HUDEP-2 (cell line): ENCODE measurements around the gene FGG.
"Not testable (repeated sequence)": the region's sequence is repeated elsewhere in the genome, so short reads cannot be mapped to it uniquely, and the experiment has no call there.

Experiments used
- DNase-seq, 76 experiments: peaks; one replicate each; lab custom pipeline; 2025; ENCODE audit not compliant: unreplicated experiment in 76 of 76; lab: John Stamatoyannopoulos, UW

Gene FGG

GRCh38 chr4:154614306-154614705, 1.9 kb upstream of the FGG start:
- no peak for DNase-seq

- no peak for DNase-seq
These were observed 623 bp downstream of the FGG start for GRCh38 chr4:154611833-154612232.

GRCh38 chr4:154610582-154610981, 1.9 kb downstream of the FGG start:
- no peak for DNase-seq

- DNase-seq: no peak
These were observed 2.9 kb downstream of the FGG start for GRCh38 chr4:154609532-154609931.

GRCh38 chr4:154608361-154609252, 3.8 kb downstream of the FGG start:
- no peak for DNase-seq

- no peak for DNase-seq
These were observed 5.4 kb downstream of the FGG start for GRCh38 chr4:154606728-154607723.

- DNase-seq: no peak
These were observed 7.7 kb downstream of the FGG start for GRCh38 chr4:154604696-154605200.

GRCh38 chr4:154603033-154603943, 9.2 kb downstream of the FGG start:
- DNase-seq: no peak

- no peak for DNase-seq
These were observed 9.9 kb downstream of the FGG start for GRCh38 chr4:154602404-154603020.

GRCh38 chr4:154597798-154598774, 14.4 kb downstream of the FGG start:
- DNase-seq: no peak

GRCh38 chr4:154597281-154597680, 15.2 kb downstream of the FGG start:
- not testable (repeated sequence) for DNase-seq

- DNase-seq: no peak
These were observed 16.6 kb downstream of the FGG start for GRCh38 chr4:154595807-154596206.

GRCh38 chr4:154594343-154594742, 18.1 kb downstream of the FGG start:
- DNase-seq: not testable (repeated sequence)

- DNase-seq: no peak
These were observed 18.6 kb downstream of the FGG start for GRCh38 chr4:154593868-154594267.

GRCh38 chr4:154591890-154592289, 20.6 kb downstream of the FGG start:
- DNase-seq: no peak

- no peak for DNase-seq
These were observed 22.0 kb downstream of the FGG start, which contains the start of gene FGA for GRCh38 chr4:154590329-154591006. FGA (minus strand) TSS chr4:154590742; CDS start chr4:154590687, 55 bp downstream.

- DNase-seq: no peak
These were observed 22.9 kb downstream of the FGG start for GRCh38 chr4:154589296-154590197.
